Caki2 (cell line): ENCODE measurements around the gene FILIP1L. TPM values are rescaled to one million over a fixed set of nuclear protein-coding genes. Genes with fewer than 3 reads are reported as not detected.

Experiments
- DNase-seq: peaks from one replicate; pipeline ENCODE4 v3.0.0-alpha.2; 2015; ENCODE audit warnings: low read depth
- in situ Hi-C: cut with HindIII; loops from 2 replicates; pipeline ENCODE4 v1.10.0; 2016; ENCODE audit warnings: low sequenced_read_pairs, low pct_unique_long_range_greater_than_20kb, mixed read lengths
- total RNA-seq: library from RNA; depleted of rRNA; stranded (reverse); fragments of >200 nt; shearing (Covaris generic); gene quantifications from 2 replicates; pipeline ENCODE4 v1.2.3, GENCODE V29; 2014; ENCODE audit warnings: low replicate concordance

FILIP1L gene
- total RNA-seq, 1 experiment from 2014 or later: not detected

- in situ Hi-C loops: no loop called here
These were observed 210.4 kb downstream of the FILIP1L start for GRCh38 chr3:99903869-99904268.

GRCh38 chr3:99902091-99902490 is 212.2 kb downstream of the FILIP1L start:
- no peak for DNase-seq
- in situ Hi-C loops: no loop called here

More at GRCh38 chr3:99903869-99904268, 210.4 kb downstream of the FILIP1L start:
- no peak for DNase-seq

DNA sequence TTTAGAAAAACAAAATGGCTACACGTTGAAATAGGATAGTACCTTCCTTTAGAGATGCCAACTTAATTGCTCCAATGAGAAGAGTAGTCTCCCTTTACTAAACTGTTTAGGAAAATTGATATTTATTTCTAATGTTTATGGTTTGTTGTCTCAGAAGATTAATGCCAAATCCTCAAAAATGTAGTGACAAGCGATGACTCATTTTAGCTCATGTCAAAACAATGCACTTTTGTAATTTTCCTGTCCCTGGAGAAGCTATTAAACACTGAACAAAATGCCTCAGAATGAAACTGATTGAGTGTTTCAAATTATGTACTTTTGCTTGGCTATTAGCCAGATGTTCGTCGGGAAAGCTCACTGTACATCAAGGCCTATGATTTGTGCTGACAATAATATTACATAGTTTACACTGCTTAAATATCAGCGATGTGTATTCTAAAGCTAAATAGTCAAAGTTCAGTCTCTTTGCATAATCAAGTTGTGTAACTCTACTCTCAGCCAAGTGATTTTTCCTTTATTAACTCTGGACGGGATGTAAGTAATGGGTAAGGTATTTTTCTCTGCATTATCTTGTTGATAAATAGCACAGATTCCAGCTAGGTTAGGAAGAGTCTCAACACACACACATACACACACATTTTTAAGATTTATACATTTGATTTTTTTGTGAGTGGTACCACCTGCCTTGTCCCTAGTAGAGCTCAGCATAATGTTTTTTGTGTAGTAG is 212.9 kb downstream of the FILIP1L start:
- DNase-seq: peak; percentile 42
- in situ Hi-C loops: no loop called here

GRCh38 chr3:99900248-99900647 is 214.1 kb downstream of the FILIP1L start:
- DNase-seq: no peak
- in situ Hi-C loops: no loop called here

DNA sequence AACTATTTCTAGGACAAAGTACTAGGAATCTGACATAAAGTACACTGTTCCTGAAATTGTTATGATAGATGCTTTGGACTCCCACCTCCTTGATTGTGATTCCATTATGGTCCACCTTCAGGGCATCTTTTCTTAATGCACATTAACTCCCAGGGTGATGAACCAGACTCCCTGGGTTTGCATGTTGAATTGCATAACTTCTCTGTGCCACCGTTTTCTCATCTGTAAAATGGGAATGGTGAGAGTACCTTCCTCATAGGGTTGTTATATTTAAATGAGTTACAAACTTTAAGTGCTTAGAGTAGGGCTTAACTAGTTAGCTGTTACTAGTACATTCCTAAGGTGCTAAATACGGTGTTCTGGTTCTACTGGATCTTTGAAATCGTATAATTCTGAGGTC is 214.7 kb downstream of the FILIP1L start:
- DNase-seq: no peak
- in situ Hi-C loops: no loop called here

- in situ Hi-C loops: no loop called here
- DNase-seq: no peak
These were observed 217.8 kb downstream of the FILIP1L start for GRCh38 chr3:99896482-99896881.

DNA sequence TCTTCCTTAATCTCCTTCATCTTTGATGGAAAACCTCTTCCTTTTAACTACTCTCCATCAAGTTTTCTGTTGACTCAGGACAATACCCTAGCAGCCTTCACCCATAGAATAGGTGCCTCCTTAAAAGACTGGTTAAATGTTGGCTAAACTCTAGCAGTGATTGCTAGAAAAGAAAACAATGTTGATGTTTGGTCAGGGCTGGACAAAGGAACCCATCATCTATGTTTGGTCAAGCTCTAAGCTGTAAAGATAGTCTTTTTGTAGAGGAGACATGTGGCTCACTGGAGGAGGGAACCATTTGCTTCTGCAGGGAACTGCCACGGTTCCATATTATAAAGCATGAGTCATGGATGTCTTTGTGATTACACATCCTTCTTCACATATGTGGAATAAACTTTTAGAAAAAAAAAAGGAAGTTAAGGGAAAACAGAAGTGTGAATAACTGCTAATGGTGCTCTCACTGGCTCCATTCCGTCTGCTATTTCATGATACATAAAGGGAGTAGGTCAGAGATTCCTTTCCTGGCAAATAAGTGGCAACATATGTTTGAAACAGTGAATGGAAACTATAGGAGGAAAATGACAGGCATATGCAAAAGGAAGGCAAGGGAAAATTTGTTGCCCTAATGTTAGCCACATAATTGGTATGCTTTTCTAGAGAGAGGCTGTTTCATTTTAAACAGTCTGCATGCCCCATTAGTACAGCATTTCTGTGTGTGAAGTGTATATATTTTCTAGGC is 218.4 kb downstream of the FILIP1L start:
- in situ Hi-C loops: no loop called here
- peak; percentile 56 for DNase-seq

- in situ Hi-C loops: no loop called here
- no peak for DNase-seq
These were observed 219.1 kb downstream of the FILIP1L start for GRCh38 chr3:99895131-99895696.

DNA sequence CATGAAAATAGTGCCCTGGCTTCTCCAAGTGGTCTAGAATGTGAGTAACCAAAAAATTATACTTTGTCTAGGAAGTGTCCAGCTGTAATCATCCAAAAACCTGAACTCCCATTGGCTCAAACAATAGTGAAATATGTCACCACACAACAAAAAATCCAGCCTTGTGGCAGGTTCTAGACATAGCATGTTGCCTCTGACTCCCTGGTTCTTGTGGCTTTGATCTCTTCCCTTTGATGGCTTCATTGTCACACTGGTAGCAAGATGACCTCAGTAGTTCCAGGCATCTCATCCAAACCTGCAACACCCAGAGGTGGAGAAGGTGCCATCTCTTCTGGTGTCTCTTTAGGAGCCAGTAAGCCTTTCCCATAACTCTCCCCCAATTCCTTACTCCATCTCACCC is 222.0 kb downstream of the FILIP1L start:
- in situ Hi-C loops: no loop called here
- no peak for DNase-seq

GRCh38 chr3:99891610-99892285 is 222.6 kb downstream of the FILIP1L start:
- in situ Hi-C loops: no loop called here
- no peak for DNase-seq

DNA sequence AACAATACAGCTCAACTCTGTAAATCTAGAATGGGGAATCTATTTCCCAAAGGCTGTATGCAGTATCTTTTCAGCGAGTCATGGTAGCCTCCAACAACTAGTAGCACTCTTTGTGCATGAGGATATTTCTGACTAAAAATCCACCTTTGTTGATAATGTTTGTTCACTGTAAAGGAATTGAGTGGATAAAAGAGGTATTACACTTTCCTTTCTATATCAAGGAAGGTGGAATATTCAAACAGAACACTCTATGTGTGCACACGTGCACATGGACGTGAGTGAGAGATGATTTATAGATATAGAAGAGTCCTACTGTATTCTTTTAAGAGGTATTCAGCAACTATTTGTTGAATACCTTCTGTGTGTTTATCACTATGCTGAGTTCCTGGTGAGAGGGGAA is 228.4 kb downstream of the FILIP1L start:
- no peak for DNase-seq
- in situ Hi-C loops: no loop called here

DNA sequence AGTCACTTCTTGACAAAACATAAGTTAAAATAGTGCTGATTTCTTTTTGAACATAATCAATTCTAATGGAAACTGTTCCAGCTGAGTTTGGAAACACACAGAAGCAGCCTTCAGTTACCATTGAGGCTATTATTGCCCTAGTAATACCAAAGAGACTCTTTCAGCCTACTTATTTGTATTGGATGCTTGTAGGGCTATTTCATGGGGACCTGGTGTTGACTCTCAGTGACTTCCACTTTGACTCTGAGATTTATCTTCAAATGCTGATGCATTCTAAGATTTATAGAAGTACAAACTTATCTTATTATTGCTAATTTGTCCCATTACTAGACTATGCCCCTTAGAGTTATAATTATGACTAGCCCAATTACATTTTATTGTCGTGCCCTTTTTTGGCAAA is 229.2 kb downstream of the FILIP1L start:
- in situ Hi-C loops: no loop called here
- DNase-seq: no peak

- DNase-seq: no peak
- in situ Hi-C loops: no loop called here
These were observed 229.8 kb downstream of the FILIP1L start for GRCh38 chr3:99884484-99884883.

DNA sequence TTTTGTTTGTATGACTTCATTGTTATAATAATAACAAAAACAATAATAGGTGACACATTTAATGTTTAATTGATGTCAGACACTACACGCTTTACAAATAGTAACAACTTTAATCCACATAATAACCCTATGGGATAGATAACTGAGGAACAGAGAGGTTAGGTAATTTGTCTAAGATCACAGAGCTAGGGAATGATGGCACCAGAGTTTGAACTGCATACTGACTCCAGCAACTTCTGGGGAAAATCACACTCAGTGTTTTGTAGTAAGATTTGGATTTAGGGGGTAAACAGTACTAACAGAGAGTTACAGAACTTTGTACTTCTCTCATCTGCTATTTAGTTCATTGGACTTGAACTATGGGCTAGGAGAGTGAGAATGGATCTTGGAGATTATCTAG is 230.6 kb downstream of the FILIP1L start:
- DNase-seq: no peak
- in situ Hi-C loops: no loop called here

GRCh38 chr3:99883138-99883461 is 231.2 kb downstream of the FILIP1L start:
- in situ Hi-C loops: no loop called here
- DNase-seq: no peak

DNA sequence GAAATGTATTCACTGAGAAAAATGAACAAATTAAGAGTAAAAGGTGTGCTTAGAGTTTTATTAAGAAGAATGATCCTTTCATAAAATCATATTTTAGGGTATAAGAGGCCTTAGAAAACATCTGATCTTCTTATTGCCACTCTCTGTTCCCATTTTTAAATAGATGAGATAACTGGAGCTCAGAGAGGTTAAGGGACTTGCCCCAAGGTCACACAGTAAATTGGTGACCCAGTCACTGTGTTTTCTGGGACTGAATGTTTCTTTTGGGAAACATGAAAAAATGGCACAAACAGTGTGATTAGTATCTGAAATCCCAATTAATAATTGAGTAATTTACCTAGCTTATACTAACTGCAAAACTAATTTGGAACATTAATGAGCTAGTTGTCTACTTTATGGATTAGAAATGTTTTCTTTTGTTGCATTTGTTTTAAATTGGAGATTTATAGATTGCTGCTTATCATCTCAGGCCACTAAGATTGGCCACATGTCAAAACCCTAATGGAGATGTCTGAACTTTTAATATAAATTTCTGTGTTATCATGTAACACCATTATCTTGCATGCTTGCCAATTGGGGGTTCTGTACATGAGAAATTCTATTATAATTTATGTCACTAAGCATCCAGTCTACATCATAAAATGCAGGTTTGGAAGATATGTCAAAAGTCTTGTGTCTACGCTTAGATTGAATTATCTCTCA is 231.7 kb downstream of the FILIP1L start:
- DNase-seq: no peak
- in situ Hi-C loops: no loop called here

GRCh38 chr3:99881121-99881524 is 233.2 kb downstream of the FILIP1L start:
- DNase-seq: no peak
- in situ Hi-C loops: no loop called here

DNA sequence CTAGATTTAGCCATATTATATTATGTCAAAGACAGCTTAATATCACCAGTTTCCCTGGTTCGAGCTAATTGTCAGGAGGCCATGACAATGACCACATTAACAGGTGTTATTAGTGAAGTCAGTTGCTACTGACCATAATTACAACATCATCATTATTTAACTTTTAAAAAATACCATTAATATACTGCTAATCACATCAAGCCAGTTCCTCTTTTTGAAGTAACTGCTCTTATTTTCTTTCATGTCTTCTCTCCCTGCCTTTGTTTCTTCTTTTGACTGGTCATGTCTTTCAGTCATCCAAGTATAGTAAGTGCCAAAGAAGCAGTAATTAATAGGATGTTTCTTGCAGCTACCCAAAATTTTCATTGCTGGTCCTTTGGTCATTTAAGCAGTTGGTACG is 235.0 kb downstream of the FILIP1L start:
- in situ Hi-C loops: no loop called here
- DNase-seq: no peak

DNA sequence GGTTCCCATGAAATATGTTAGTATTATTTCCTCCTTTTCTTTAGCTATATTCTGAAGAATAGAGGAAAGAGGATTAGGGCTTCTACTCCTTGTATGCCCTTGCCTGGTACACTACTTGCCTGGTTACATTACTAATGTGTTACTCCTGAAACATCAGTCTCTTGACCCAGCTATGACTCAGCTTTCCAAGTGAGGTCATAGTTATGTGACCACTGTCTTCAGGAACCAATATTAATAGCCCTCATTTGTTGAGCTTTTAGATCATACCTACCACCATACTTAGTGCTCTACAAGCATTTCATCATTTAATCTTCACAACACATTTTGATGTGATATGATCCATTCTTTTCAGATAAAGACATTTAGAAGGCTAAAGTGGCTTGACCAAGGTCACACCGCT is 236.3 kb downstream of the FILIP1L start:
- DNase-seq: peak; percentile 14
- in situ Hi-C loops: no loop called here
